ENCODE results near the gene ZNF239. TPM values are rescaled to one million over a fixed set of nuclear protein-coding genes. Genes with fewer than 3 reads are reported as not detected.
"Not testable (repeated sequence)": the region's sequence is repeated elsewhere in the genome, so short reads cannot be mapped to it uniquely, and the experiment has no call there.

The ZNF239 gene
- 3.8 and 11.3 TPM in 2 replicates for total RNA-seq

DNA sequence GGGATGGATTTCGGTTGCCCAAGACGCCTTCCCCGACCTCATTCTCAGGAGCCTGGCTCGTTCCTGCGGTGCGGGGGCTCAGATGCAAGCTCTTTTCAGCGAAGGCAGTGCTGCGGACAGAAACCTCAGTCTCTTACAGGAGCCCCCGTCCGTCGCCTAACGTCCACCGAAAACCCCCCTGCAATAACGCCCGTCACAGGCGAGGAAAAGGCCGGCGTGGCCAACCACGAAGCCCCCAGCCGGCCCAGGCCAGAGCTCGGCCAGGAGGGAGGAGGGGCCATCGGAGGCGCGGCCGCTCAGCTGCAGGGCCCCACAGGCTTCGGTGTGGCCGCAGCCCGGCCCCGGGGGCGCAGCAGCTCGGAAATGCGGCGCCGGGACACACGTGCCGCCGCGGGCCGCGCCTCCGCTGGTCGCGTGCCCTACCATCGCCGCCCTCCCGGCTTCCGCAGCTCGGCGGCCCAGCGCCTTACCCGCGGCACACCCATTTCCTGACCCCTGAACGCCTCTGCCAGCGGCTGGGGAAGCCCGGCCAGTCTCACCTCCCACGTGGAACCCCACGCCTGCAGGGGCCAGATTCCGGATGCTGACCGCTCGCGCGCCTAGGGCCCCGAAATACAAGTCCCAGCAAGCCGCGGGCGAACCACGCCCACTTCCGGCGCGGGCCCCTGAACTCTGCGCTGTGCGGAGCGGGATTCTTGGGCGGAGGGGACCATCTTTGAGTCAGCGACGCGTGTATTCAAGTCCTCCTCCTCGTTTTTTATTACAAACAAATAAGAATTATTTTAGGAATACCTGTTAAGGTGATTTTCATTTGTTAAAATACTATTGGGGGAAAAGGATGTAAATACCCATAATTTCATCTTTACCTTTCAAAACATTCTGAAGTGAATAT, at the start of gene ZNF239:
Gene ZNF239 (minus strand): TSS at position 616 of the 892 bp plus-strand sequence. CDS start 16,537 bp downstream, outside the sequence.
- DNase-seq (ENCODE audit: low read depth): peak; percentile 59

DNA sequence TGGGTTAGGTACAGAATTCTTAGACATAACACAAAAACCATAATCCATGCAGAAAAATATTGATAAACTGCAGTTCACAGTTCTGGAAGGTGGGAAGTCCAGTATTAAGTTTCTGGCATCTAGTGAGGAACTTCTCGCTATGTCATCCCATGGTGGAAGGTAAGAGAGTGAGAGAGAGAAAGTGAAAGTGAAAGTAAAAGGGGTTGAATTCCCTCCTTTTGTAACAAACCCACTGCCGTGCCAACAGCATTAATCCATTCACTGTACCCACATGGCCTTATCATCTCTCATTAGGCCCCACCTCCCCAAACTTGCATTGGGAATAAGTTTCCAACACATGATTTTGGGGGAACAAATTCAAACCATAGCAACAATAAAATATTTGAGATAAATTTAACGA, 48.9 kb upstream of the ZNF239 start:
- peak; percentile 20 for DNase-seq (ENCODE audit: low read depth)

DNA sequence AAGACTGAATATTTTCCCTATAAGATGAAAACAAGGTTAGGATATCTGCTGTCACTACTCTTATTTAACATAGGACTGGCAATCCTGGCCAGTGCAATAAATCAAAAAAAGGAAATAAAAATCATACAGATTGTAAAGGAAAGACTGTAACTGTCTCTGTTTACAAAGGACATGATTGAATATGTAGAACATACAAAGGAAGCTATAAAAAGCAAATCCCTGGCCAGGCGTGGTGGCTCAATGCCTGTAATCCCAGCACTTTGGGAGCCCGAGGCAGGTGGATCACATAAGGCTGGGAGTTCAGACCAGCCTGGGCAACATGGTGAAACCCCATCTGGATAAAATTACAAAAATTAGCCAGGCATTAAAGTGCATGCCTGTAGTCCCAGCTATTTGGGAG, 47.6 kb upstream of the ZNF239 start:
- no peak for DNase-seq (ENCODE audit: low read depth)

DNA sequence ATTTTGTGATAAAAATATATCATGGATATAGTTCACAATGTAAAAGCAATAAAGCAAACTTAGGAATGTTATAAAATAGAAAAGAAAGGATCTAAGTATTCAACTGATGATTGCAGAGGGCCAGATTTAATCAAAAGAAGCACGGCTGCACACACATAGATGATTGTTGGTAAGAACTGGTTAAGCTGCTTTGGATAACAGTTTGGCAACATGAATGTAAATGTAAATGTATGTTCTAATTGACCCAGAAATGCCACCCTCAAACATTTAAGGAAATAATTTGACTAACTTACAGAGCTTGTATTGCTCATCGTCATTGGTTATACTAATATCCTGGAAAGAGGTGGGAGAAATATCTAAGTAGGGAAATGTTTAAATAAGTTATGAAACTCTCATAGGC, 45.0 kb upstream of the ZNF239 start:
- DNase-seq (ENCODE audit: low read depth): no peak

DNA sequence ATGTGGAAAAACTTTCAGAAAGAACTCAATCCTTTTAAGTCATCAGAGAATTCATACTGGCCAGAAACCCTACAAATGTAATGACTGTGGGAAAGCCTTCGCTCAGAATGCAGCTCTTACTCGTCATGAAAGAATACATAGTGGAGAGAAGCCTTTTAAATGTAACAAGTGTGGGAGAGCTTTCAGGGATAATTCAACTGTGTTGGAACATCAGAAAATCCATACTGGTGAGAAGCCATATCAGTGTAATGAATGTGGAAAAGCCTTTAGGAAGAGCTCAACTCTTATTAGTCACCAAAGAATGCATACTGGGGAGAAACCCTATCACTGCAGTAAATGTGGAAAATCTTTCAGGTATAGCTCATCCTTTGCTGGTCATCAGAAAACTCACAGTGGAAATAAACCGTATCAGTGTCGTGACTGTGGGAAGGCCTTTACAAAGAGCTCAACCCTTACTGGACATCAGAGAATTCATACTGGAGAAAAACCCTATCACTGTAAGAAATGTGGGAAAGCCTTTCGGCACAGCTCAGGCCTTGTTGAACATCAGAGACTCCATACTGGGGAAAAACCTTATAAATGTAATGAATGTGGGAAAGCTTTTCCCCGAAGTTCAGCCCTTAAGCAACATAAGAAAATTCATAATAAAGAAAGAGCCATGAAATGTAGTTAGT, 42.4 kb upstream of the ZNF239 start:
- no peak for DNase-seq (ENCODE audit: low read depth)

DNA sequence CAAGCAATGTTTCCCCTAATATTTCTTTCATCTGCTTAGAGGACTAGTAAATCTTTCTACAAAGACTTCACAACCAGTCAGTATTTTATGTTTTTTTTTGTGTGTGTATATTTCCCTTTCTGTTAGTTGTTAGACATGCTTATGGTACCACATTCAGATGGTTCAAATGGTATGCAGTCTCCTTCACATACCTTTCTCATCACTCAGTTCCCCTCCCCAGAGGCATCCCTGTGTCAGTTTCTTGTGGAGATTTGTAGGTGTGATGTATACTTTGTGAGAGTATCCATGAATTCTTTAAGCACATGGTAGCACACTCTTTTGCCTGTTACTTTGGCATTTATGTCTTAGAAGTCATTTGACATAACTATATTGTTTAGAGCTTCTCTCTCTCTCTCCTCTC, 36.2 kb upstream of the ZNF239 start:
- DNase-seq (ENCODE audit: low read depth): no peak

DNA sequence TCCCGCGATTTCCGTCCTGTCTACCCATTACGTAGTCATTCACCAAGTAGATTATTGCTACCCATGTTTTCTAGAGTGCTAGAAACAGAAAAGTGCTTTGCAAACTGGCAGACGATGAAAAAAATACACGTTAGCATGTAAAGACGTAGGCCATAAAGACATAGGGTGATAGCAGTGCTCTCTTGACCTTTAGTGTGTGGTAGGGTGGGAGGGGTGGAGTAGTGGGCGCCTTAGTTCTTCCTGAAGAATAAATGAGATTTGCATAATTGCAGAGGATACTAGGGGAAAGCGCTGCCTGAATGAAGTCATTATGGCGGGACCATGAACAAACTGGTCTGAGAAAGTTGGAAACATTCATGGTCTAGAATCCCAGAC, 32.8 kb upstream of the ZNF239 start:
- no peak for DNase-seq (ENCODE audit: low read depth)

DNA sequence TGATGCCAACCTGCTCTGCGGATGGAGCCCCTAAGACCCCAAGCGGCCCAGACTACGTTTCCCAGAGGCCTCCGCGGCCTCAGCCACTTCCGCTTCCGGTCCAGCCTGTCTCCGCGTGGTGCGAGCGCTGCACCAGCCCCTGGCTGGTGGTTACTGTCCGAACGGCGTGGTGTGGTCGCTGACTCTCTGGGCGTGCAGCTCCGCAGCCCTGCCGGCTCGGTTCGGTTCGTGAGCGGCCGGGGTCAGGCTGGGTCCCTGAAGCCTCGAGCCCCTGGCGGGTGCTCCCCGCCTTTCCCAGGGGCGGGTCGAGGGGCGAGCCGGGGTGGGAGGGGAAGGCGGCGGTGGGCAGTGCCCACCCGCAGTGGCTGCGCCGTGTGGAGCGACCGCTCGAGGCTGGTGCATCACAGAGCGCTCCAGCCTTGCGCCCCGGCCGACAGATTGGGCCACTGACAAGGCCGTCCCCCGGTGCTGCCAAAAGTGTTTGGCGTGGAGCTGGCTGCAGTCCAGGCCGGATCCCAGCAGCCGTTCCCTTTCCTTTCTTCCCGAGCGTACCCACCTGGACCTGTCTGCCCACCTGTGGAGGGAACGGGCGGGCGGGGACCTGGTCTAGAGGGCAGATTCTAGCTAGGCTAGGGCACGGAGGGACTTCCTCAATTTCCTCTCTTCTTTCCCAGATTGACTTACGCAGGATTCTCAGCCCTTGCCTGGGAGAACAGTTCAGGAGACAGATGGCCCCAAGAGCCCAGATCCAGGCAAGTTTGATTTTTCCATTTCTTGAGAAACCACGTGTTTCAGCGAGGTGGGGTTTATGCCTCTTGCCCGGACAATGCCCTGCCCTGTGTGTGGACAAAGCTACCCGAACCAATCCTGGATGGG, 32.1 kb upstream of the ZNF239 start, which contains the start of gene ZNF485:
Gene ZNF485 (plus strand): TSS at position 116 of the 876 bp plus-strand sequence. CDS start 613 bp downstream, at position 729.
- peak; percentile 22 for DNase-seq (ENCODE audit: low read depth)

DNA sequence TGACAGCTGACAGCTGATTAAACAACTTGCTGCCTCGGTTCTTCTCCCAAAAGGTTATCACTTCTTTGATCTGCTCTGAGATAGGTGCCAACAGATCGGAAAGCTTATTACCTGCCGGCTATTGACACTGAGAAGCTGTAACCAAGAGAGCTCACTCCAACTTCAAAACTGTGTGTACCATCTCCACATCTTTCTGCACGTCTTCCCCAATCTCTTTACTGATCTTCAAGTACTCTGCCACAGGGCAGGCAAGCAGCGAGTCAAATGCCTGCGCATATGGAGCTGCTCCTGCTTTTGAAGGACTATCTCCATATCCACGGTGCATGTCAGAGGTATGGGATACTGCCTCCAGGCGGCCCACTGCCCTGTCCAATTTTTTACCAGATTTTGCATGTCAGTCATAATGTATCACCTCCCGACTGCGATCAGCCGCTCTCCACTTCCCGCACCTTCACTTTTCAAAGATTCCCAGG, 31.5 kb upstream of the ZNF239 start:
- no peak for DNase-seq (ENCODE audit: low read depth)

DNA sequence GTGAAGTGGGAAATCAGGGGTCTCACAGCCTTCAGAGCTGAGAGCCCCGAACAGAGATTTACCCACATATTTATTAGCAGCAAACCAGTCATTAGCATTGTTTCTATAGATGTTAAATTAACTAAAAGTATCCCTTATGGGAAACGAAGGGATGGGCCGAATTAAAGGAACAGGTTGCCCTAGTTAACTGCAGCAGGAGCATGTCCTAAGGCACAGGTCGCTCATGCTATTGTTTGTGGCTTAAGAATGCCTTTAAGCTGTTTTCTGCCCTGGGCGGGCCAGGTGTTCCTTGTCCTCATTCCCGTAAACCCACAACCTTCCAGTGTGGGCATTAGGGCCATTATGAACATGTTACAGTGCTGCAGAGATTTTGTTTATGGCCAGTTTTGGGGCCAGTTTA, 27.2 kb upstream of the ZNF239 start:
- DNase-seq (ENCODE audit: low read depth): not testable (repeated sequence)

DNA sequence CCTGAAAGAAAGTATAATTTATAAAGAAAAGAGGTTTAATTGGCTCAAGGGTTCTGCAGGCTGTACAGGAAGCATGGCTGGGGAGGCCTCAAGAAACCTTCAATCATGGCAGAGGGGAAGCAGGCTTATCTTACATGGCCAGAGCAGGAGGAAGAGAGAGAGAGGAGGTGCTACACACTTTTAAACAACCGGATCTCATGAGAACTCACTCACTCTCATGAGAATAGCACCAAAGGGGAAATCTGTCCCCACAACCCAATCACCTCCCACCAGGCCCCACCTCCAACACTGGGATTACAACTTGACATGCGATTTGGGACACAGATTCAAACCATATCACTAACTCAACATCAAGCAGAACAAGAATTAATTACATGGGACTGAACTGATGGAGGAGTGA, 24.9 kb upstream of the ZNF239 start:
- no peak for DNase-seq (ENCODE audit: low read depth)

DNA sequence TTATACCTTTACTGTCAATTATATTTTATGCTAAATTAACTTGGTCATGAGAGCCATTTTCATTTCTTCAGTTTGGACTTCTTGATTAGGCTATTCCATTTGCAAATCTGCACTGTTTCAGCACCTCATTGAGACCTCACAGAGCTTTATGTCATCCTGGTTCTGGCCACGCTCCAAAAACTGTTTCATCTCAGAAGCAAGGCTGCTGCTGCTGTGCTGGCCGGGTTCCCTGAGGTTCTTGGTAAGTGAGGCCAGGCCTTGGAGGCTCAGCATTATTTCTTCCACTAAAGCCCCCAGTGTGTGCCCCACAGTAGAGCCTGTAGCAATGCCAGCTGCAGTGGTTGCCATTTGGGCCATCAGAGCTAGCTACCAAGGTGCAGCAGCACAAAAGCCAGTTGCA, 24.0 kb upstream of the ZNF239 start:
- no peak for DNase-seq (ENCODE audit: low read depth)

DNA sequence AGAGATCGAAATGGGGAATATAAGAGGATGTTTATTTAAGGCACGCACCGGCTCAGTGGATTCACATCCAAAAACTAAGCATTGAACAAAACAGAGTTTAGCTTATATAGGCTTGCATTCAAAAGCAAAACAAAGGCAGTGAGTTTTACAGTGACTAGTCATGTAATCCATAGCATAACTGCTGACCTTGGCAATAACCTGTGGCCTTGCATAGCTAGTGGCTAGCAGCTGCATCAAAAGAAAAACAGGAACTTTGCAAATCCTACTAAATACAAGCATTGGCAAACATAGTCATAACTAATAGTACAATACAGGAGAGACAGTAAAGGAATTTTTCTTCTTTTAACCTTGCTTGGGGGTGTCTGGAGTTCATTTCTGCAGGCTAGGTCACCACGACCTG, 22.1 kb upstream of the ZNF239 start:
- DNase-seq (ENCODE audit: low read depth): no peak

DNA sequence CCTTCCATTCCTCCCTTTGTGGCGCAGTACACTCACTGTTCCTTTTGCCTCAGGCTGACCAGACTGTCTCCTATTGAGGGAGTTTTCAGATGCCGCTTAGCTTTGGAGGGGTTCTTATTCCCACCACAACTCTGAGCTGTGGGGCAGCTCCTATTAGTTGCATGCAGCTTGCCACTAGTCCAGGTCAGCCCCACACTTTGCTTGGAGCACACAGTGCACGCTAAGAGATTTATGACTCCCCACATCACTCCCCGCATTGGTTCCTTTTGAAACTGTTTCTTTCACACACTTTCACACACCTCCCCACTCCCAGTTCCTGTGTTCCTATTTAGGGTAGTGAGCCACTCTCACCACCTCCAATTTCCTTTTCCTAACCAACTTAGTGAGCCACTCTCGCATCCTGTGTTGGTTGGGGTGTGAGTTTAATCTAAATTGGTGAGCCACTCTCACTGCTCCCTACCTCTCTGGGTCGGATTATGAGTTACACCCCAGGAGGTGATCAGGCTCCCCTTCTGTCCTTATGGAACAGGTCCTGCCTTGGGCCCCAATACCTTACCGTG, 21.4 kb upstream of the ZNF239 start:
- DNase-seq (ENCODE audit: low read depth): no peak

DNA sequence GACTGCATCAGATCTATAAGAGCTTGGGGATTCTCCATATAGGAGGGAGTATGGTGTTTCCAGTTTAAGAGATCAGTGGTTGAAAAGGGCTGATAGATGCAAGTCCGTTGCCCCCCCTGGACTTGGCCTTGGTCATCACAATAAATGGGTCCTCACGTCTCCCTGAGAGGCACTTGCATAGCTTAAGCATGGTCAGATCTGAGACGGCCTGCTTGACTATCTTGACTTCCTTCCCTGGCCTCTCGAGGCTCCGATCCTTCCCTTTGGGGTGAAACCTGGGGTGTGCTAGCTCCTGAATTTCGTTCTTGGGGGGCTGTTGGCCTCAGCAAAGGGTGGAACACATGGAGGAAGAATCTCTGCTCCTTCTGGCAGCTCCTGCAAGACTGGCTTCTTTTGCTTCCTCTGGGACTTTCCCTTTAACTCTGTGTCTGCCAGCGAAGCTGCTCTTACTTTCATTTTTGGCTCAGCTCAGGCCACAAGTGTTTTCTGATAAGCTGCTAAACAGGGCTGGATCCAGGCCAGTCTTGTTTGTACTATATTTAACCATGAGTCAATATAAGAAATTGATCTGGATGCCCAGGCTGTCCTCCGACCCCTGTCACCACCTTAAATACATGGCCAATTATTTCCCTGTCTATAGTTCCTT, 20.7 kb upstream of the ZNF239 start:
- DNase-seq (ENCODE audit: low read depth): no peak

DNA sequence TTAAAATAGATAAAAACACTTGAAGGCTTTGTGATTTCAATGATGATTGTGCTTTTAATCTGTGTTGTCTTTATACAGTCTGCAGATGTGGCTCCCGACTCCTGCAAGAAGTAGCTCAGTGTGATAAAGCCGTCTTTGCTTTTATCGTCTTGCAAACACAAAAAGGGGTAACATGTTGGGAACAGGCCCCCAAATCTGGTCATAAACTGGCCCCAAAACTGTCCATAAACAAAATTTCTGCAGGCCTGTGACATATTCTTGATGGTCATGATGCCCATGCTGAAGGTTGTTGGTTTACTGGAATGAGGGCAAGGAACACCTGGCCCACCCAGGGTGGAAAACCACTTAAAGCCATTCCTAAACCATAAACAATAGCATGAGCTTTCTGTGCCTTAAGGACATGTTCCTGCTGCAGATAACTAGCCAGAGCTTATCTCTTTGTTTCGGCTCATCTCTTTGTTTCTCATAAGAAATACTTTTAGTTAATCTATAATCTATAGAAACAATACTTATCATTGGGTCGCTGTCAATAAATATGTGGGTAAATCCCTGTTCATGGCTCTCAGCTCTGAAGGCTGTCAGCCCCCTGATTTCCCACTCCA, 17.0 kb upstream of the ZNF239 start:
- no peak for DNase-seq (ENCODE audit: low read depth)

DNA sequence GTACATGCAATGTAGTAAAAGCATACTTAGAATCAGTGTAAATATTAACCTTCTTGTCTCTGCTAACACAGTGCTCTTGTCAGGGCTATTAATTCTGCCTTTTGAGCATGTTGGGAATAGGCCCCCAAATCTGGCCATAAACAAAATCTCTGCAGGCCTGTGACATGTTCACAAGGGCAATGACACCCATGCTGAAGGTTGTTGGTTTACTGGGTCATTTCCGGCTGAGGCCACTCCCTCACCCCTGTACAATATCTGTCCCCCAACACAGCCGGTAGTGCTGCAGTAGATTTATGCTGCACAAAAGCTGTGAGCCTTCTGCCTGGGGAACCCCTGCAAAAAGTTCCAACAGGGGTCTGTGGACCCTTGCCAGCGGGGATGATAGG, 12.3 kb upstream of the ZNF239 start:
- not testable (repeated sequence) for DNase-seq (ENCODE audit: low read depth)

DNA sequence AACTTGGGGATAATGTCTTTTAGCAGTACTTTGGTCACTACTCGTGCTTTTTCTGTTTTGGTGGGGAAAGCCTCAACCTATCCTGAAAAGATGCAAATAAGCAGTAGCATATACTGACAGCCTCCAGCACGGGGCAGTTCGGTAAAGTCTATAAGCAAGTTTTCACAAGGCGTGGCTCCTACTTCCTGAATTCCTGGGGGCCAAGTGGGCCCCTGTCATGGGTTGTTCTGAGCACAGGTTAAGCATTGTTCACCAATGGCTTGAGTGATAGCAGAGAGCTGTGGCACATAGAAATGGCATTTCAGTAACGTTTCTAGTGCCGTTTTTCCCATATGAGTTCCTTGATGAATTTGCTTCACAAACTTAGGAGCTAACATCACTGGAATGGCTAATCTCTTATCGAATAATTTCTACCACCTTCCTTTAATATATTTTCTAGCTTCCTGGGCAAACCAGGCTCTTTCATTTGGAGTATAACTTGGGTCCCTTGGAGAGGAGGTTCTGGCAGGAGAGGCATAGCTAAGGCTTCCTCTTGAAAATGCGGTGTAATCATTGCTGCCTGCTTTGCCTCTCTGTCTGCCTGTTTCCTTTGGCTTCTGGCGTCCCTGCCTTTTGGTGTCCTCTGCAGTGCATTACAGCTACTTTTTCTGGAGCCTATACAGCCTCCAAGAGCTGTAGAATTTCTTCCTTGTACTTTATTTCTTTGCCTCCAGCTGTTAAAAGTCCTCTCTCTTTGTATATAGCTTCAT, 11.7 kb upstream of the ZNF239 start:
- no peak for DNase-seq (ENCODE audit: low read depth)

DNA sequence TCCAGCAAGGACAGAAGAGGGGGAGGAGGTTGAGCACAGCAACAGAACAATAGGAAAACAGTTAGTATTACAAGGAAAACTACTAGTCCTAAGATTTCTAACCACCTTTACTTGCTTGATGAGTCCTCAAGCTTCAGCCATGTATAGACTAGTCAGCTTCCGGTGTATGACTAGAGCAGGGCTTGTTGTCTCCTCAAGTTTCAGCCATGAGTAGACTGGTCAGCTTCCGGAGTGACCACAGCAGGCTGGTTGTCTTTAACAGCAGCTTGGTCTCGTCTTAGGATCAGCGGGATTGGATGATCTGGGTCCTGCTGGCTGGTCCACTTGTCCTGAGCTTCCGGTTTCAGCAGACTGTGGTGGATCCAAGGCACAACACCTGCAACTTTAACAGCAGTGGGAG, 10.6 kb upstream of the ZNF239 start:
- no peak for DNase-seq (ENCODE audit: low read depth)

DNA sequence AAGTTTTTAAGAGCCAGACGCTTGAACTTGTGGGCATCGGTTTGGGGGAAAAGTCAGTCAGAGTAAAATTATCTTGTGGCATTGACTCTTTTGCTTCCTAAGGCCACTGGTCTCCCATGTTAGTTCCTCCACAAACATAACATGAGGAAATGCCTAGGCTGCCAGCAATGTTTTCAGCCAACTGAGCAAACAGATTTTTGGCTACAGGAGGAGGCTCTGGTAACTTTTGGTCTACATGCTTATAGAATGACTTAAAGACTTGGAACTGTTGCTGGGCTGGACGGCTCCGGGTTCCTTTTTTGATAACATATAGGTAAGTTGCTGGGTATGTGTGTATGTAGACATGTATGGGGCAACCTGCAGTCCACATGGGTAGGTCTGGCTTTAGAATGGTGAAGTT, 9.6 kb upstream of the ZNF239 start:
- DNase-seq (ENCODE audit: low read depth): no peak

All from renal cortical epithelial cell (primary cell).